Mammary epithelial cell (primary cell): ENCODE results near the gene PCYT1B.

Experiments
- CTCF ChIP-seq, 2 donors: IDR thresholded peaks in 1 of 2; conservative IDR thresholded peaks in 1 of 2; 2 replicates each; pipeline ENCODE4 v1.5.1; 2011 to 2012; ENCODE audit warnings: inconsistent platforms in 2 of 2, low read length in 2 of 2, mild to moderate bottlenecking in 2 of 2, control low read depth in 1 of 2, low read depth in 1 of 2; ENCODE audit not compliant: insufficient read depth in 1 of 2; ENCODE audit errors: extremely low read depth in 1 of 2
- EZH2 ChIP-seq: IDR thresholded peaks from 2 replicates; pipeline ENCODE4 v1.6.1; 2012; ENCODE audit warnings: low read length, inconsistent platforms, borderline replicate concordance

GRCh38 chrX:24619647-24620046, 27.5 kb downstream of the PCYT1B start:
- TF ChIP-seq CTCF (conservative IDR thresholded peaks at IDR 0.05 in 1 of 2, IDR thresholded peaks at IDR 0.05 in 1 of 2; ENCODE audit: extremely low read depth in 1 of 2, insufficient read depth in 1 of 2, low read depth in 1 of 2, low read length in 2 of 2): no peak
- no peak for TF ChIP-seq EZH2
